SK-N-SH (cell line): Measurements from ENCODE around the gene ADAMTS17. TPM values are rescaled to one million over a fixed set of nuclear protein-coding genes. Genes with fewer than 3 reads are reported as not detected.

Source experiments
- CTCF ChIA-PET: fragments of 300-600, 350-600 bp; formaldehyde crosslinking; extraction: SDS; loops from one replicate; lab custom pipeline; 2021; lab: Yijun Ruan, JAX
- POLR2A ChIA-PET: fragments of 350-600 bp; sonication (Branson Sonifier 250); formaldehyde crosslinking; extraction: SDS; loops from one replicate; lab custom pipeline; 2020; ENCODE audit warnings: antibody characterized with exemption, inconsistent platforms; lab: Yijun Ruan, JAX
- DNase-seq: peaks from one replicate; pipeline ENCODE4 v3.0.0; 2012
- H2AFZ ChIP-seq: fragments of 200-600 bp; sonication (generic); 2 replicates; pipeline ENCODE4 v1.8.1; 2016; ENCODE audit warnings: antibody characterized with exemption, mild to moderate bottlenecking, low read depth
- H3F3A ChIP-seq: fragments of 200-600 bp; sonication (generic); replicated peaks from 2 replicates; pipeline ENCODE3; 2016; ENCODE audit warnings: antibody characterized with exemption, mild to moderate bottlenecking; ENCODE audit not compliant: insufficient read depth
- H3K27ac ChIP-seq, 2 experiments: fragments of 200-500 bp in 1 of 2; fragments of 200-600 bp in 1 of 2; sonication (Bioruptor generic) in 1 of 2; sonication (generic), shearing (Covaris generic) in 1 of 2; 2 replicates each; pipeline versions ENCODE4 v1.5.1 to v1.6.1; 2014 to 2016; ENCODE audit warnings: low read depth in 2 of 2, inconsistent platforms in 1 of 2, low read length in 1 of 2, mild to moderate bottlenecking in 1 of 2, mixed read lengths in 1 of 2
- H3K27me3 ChIP-seq: fragments of 200-600 bp; sonication (generic), shearing (Covaris generic); 2 replicates; pipeline ENCODE4 v1.6.1; 2016; ENCODE audit warnings: mixed run types; ENCODE audit not compliant: insufficient read depth
- H3K36me3 ChIP-seq, 2 experiments: fragments of 200-500 bp in 1 of 2; fragments of 200-600 bp in 1 of 2; sonication (Bioruptor generic) in 1 of 2; sonication (generic) in 1 of 2; replicated peaks in 1 of 2; 2 replicates each; pipeline versions ENCODE3 to v1.5.1; 2014 to 2016; ENCODE audit warnings: low read length in 1 of 2, mild to moderate bottlenecking in 1 of 2; ENCODE audit not compliant: insufficient read depth in 2 of 2, control insufficient read depth in 1 of 2
- H3K4me1 ChIP-seq, 2 experiments: fragments of 200-500 bp in 1 of 2; fragments of 200-600 bp in 1 of 2; sonication (Bioruptor generic) in 1 of 2; sonication (generic), shearing (Covaris generic) in 1 of 2; 2 replicates each; pipeline versions ENCODE4 v1.5.1 to v1.6.1; 2014 to 2016; ENCODE audit warnings: low read depth in 1 of 2, low read length in 1 of 2, mixed run types in 1 of 2; ENCODE audit not compliant: insufficient read depth in 2 of 2, control insufficient read depth in 1 of 2
- H3K4me2 ChIP-seq: fragments of 200-600 bp; sonication (generic), shearing (Covaris generic); 2 replicates; pipeline ENCODE4 v1.6.1; 2017; ENCODE audit warnings: mixed run types
- H3K4me3 ChIP-seq, 2 experiments: fragments of 200-500 bp in 1 of 2; fragments of 200-600 bp in 1 of 2; sonication (Bioruptor generic) in 1 of 2; sonication (generic), shearing (Covaris generic) in 1 of 2; 2 replicates each; pipeline versions ENCODE4 v1.5.1 to v1.8.1; 2014 to 2016; ENCODE audit warnings: low read depth in 2 of 2, inconsistent platforms in 1 of 2, low read length in 1 of 2, mild to moderate bottlenecking in 1 of 2, mixed read lengths in 1 of 2, moderate library complexity in 1 of 2
- H3K79me2 ChIP-seq: fragments of 200-600 bp; sonication (generic); 2 replicates; pipeline ENCODE4 v1.8.1; 2017; ENCODE audit warnings: mild to moderate bottlenecking; ENCODE audit not compliant: insufficient read depth
- H3K9ac ChIP-seq: fragments of 200-600 bp; sonication (generic); 2 replicates; pipeline ENCODE4 v1.6.1; 2017; ENCODE audit warnings: mixed run types
- H3K9me2 ChIP-seq: fragments of 200-600 bp; sonication (generic); 2 replicates; pipeline ENCODE4 v1.6.1; 2017; ENCODE audit warnings: mixed run types
- H3K9me3 ChIP-seq: fragments of 200-600 bp; sonication (generic); 2 replicates; pipeline ENCODE4 v1.6.1; 2017; ENCODE audit warnings: mixed run types, mild to moderate bottlenecking, moderate library complexity
- H4K20me1 ChIP-seq: fragments of 200-600 bp; sonication (generic); 2 replicates; pipeline ENCODE4 v1.6.1; 2017; ENCODE audit warnings: mild to moderate bottlenecking, mixed run types; ENCODE audit not compliant: insufficient read depth
- CHD2 ChIP-seq: fragments of 150-350 bp; IDR thresholded peaks from 2 replicates; pipeline ENCODE4 v1.6.1; 2018; ENCODE audit warnings: low read length; ENCODE audit not compliant: partially characterized antibody
- CTCF ChIP-seq: fragments of 200-600 bp; sonication (generic); IDR thresholded peaks from 2 replicates; pipeline ENCODE4 v1.6.1; 2017; ENCODE audit warnings: antibody characterized with exemption, mild to moderate bottlenecking, moderate library complexity
- ELF1 ChIP-seq: IDR thresholded peaks from 2 replicates; pipeline ENCODE4 v1.4.0; 2012
- FOSL2 ChIP-seq: IDR thresholded peaks from 2 replicates; pipeline ENCODE4 v1.4.0; 2012; ENCODE audit warnings: low read depth, mild to moderate bottlenecking, moderate library complexity, borderline replicate concordance
- FOXJ3 ChIP-seq: sonication (generic); formaldehyde crosslinking; IDR thresholded peaks from 2 replicates; pipeline ENCODE4 v1.5.1; 2020; ENCODE audit warnings: mild to moderate bottlenecking, missing genetic modification reagents
- GATA2 ChIP-seq: sonication (generic); formaldehyde crosslinking; IDR thresholded peaks from 2 replicates; pipeline ENCODE4 v1.5.0; 2020; ENCODE audit warnings: mild to moderate bottlenecking, missing genetic modification reagents
- IRF3 ChIP-seq: fragments of 150-350 bp; IDR thresholded peaks from 2 replicates; pipeline ENCODE4 v1.6.1; 2016; ENCODE audit warnings: mild to moderate bottlenecking, low read depth, low read length
- MAX ChIP-seq: IDR thresholded peaks from 2 replicates; pipeline ENCODE4 v1.4.0; 2012; ENCODE audit warnings: low read depth
- MEF2A ChIP-seq: IDR thresholded peaks from 2 replicates; pipeline ENCODE4 v1.4.0; 2012; ENCODE audit warnings: low read depth, borderline replicate concordance
- MXI1 ChIP-seq: IDR thresholded peaks from 2 replicates; pipeline ENCODE4 v1.6.1; 2012; ENCODE audit warnings: mild to moderate bottlenecking, low read depth, low read length, improper control_type of control experiment
- NFIC ChIP-seq: IDR thresholded peaks from 2 replicates; pipeline ENCODE4 v1.4.0; 2012; ENCODE audit warnings: borderline replicate concordance
- POLR2AphosphoS5 ChIP-seq: IDR thresholded peaks from 2 replicates; pipeline ENCODE4 v1.6.1; 2012; ENCODE audit warnings: low read depth, low read length
- RAD21 ChIP-seq: IDR thresholded peaks from 2 replicates; pipeline ENCODE4 v1.6.1; 2012; ENCODE audit warnings: mild to moderate bottlenecking, low read length
- RCOR1 ChIP-seq: fragments of 150-350 bp; IDR thresholded peaks from 2 replicates; pipeline ENCODE4 v1.6.1; 2017; ENCODE audit warnings: antibody characterized with exemption, low read length
- RFX5 ChIP-seq: IDR thresholded peaks from 2 replicates; pipeline ENCODE4 v1.6.1; 2012; ENCODE audit warnings: mild to moderate bottlenecking, improper control_type of control experiment, low read length
- SIN3A ChIP-seq: IDR thresholded peaks from 2 replicates; pipeline ENCODE4 v1.6.1; 2012; ENCODE audit warnings: low read depth, mild to moderate bottlenecking, low read length, moderate library complexity, borderline replicate concordance
- SMC3 ChIP-seq: IDR thresholded peaks from 2 replicates; pipeline ENCODE4 v1.6.1; 2012; ENCODE audit warnings: low read depth, low read length, improper control_type of control experiment
- TAF1 ChIP-seq: IDR thresholded peaks from 2 replicates; pipeline ENCODE4 v1.6.1; 2012; ENCODE audit warnings: low read depth, mild to moderate bottlenecking, low read length, moderate library complexity, borderline replicate concordance
- YY1 ChIP-seq: IDR thresholded peaks from 2 replicates; pipeline ENCODE4 v1.4.0; 2012; ENCODE audit warnings: low read depth, mild to moderate bottlenecking
- ZBTB33 ChIP-seq: IDR thresholded peaks from 2 replicates; pipeline ENCODE4 v1.4.0; 2012; ENCODE audit warnings: low read depth, borderline replicate concordance
- WGBS: methylation state at CpG from one replicate; pipeline ENCODE4 v1.1.6; 2017; ENCODE audit warnings: low lambda C conversion rate; 5-methylcytosine and 5-hydroxymethylcytosine counted together
- polyA plus RNA-seq, 3 experiments: library from polyadenylated mRNA; depleted of rRNA; stranded (reverse); fragments of >200 nt; gene quantifications; 2 replicates each; pipeline ENCODE4 v1.2.3, GENCODE V29; 2012

Gene ADAMTS17
- polyA plus RNA-seq, 1 of the 3 experiments (the other 2 are of a cell fraction), result not detected

GRCh38 chr15:100042558-100042957 is 299.2 kb downstream of the ADAMTS17 start:
- no peak overlapping the region for H3K9ac ChIP-seq
- H3K36me3 ChIP-seq, result no peaks in the 10 kb centered on the region
- POLR2A ChIA-PET, result no interaction called here
- H3K4me2 ChIP-seq, result no peak overlapping the region
- no peak overlapping the region for H3K27ac ChIP-seq
- 39% methylated on average over 5 of the region's 5 CpGs for WGBS
- H3K4me3 ChIP-seq, result no peak overlapping the region
- H2AFZ ChIP-seq, result no peak overlapping the region
- CTCF ChIA-PET, result interaction anchor here (1.1 kb wide), 1 partner anchor 299 kb away, joined by 3 read pairs; the partner anchor contains the start of gene ADAMTS17
- no peaks in the 10 kb centered on the region for H3F3A ChIP-seq
- DNase-seq, result no peak
- H3K27me3 ChIP-seq, result no peaks in the 10 kb centered on the region
- no peaks in the 10 kb centered on the region for H4K20me1 ChIP-seq
- H3K79me2 ChIP-seq, result no peaks in the 10 kb centered on the region
- H3K9me3 ChIP-seq, result 0 out of 2 replicates have a peak, but pooled peaks cover 4% of the 10 kb centered on the region
- H3K9me2 ChIP-seq, result no peaks in the 10 kb centered on the region
- no peak for TF ChIP-seq NFIC
- TF ChIP-seq SMC3, result no peak
- TF ChIP-seq MAX, result no peak
- TF ChIP-seq FOSL2, result no peak
- no peak for TF ChIP-seq ZBTB33
- TF ChIP-seq IRF3, result no peak
- no peak for TF ChIP-seq RFX5
- TF ChIP-seq SIN3A, result no peak
- TF ChIP-seq POLR2AphosphoS5, result no peak
- H3K4me1 ChIP-seq, result no peaks in the 10 kb centered on the region

- ChIA-PET POLR2A (no interaction called here), CTCF (no interaction called here)
- H3K4me2 ChIP-seq, result no peak overlapping the region
- no peaks in the 10 kb centered on the region for H3K36me3 ChIP-seq
- no peaks in the 10 kb centered on the region for H4K20me1 ChIP-seq
- no peaks in the 10 kb centered on the region for H3K79me2 ChIP-seq
- no peak overlapping the region for H3K27ac ChIP-seq
- no peak for DNase-seq
- no peak overlapping the region for H3K9ac ChIP-seq
- H2AFZ ChIP-seq, result no peak overlapping the region
- no peaks in the 10 kb centered on the region for H3K9me2 ChIP-seq
- no peaks in the 10 kb centered on the region for H3K4me1 ChIP-seq
- H3K4me3 ChIP-seq, result no peak overlapping the region
- 0 out of 2 replicates have a peak, but pooled peaks cover 4% of the 10 kb centered on the region for H3K9me3 ChIP-seq
- no peaks in the 10 kb centered on the region for H3K27me3 ChIP-seq
- WGBS, result 47% methylated on average over 6 of the region's 6 CpGs
- H3F3A ChIP-seq, result no peaks in the 10 kb centered on the region
- TF ChIP-seq ELF1, result no peak
- TF ChIP-seq NFIC, result no peak
- TF ChIP-seq CHD2, result no peak
- no peak for TF ChIP-seq RCOR1
- TF ChIP-seq YY1, result no peak
- no peak for TF ChIP-seq MEF2A
- TF ChIP-seq MXI1, result no peak
- TF ChIP-seq FOSL2, result no peak
- no peak for TF ChIP-seq CTCF
- no peak for TF ChIP-seq SIN3A
- TF ChIP-seq GATA2 (CRISPR knock-in tag), result no peak
- no peak for TF ChIP-seq IRF3
- no peak for TF ChIP-seq RAD21
- TF ChIP-seq FOXJ3, result no peak
- TF ChIP-seq TAF1, result no peak
Observed at GRCh38 chr15:100041127-100041828, 300.5 kb downstream of the ADAMTS17 start.
